HepG2 (cell line): ENCODE results near the gene CFAP99. TPM values are rescaled to one million over a fixed set of nuclear protein-coding genes. Genes with fewer than 3 reads are reported as not detected.

Experiments
- ARNT2 ChIP-seq: sonication (generic); formaldehyde crosslinking; IDR thresholded peaks from 2 replicates; pipeline ENCODE4 v1.8.0; 2022; ENCODE audit warnings: mild to moderate bottlenecking, low read depth, missing genetic modification reagents, moderate library complexity
- FIP1L1 ChIP-seq: fragments of 200-400 bp; formaldehyde crosslinking; IDR thresholded peaks from 2 replicates; pipeline ENCODE4 v1.6.1; 2018; ENCODE audit warnings: low read depth, mild to moderate bottlenecking, low read length, moderate library complexity, borderline replicate concordance; ENCODE audit not compliant: insufficient read depth
- GABPB1 ChIP-seq: IDR thresholded peaks from 2 replicates; pipeline ENCODE4 v1.6.1; 2016; ENCODE audit warnings: mild to moderate bottlenecking, missing genetic modification reagents, moderate library complexity, missing compliant biosample characterization
- NFKB2 ChIP-seq: sonication (generic); formaldehyde crosslinking; IDR thresholded peaks from 2 replicates; pipeline ENCODE4 v1.4.0; 2020; ENCODE audit warnings: missing genetic modification reagents, borderline replicate concordance
- SALL2 ChIP-seq: sonication (generic); formaldehyde crosslinking; IDR thresholded peaks from 2 replicates; pipeline ENCODE4 v1.8.1; 2023; ENCODE audit warnings: mild to moderate bottlenecking, missing genetic modification reagents, inconsistent platforms
- TARDBP ChIP-seq: sonication (generic); formaldehyde crosslinking; IDR thresholded peaks from 2 replicates; pipeline ENCODE4 v1.8.0; 2022; ENCODE audit warnings: mild to moderate bottlenecking, missing genetic modification reagents
- ZNF614 ChIP-seq: IDR thresholded peaks from 2 replicates; pipeline ENCODE4 v1.6.1; 2018; ENCODE audit warnings: missing biosample characterization, missing genetic modification reagents, inconsistent platforms, borderline replicate concordance
- polyA plus RNA-seq, 8 experiments: library from polyadenylated mRNA; depleted of rRNA in 3 of 8; stranded (reverse) in 7 of 8; unstranded in 1 of 8; fragments of >200 nt; fragmentation: Illumina TruSeq in 4 of 8; extraction: Trizol in 4 of 8; gene quantifications; 2 replicates each; pipeline versions ENCODE4 v1.2.1 to v1.2.3, GENCODE V29; 2011 to 2016; ENCODE audit warnings: low read depth in 4 of 8, missing spikeins in 1 of 8, mixed read lengths in 1 of 8; ENCODE audit not compliant: insufficient read depth in 1 of 8
- total RNA-seq, 5 experiments: library from RNA; depleted of rRNA; stranded (reverse); fragments of >200 nt; fragmentation: Illumina TruSeq; extraction: Trizol; gene quantifications; 2 replicates each; pipeline ENCODE4 v1.2.3, GENCODE V29; 2016; ENCODE audit warnings: low read depth in 1 of 5
- TF ChIP-seq, protein P1 (sequence below): IDR thresholded peaks from 2 replicates; pipeline ENCODE4 v1.6.1; 2012; ENCODE audit warnings: low read depth, low read length, improper control_type of control experiment
- TF ChIP-seq, protein P2 (sequence below): sonication (generic); formaldehyde crosslinking; conservative IDR thresholded peaks from 2 replicates; pipeline ENCODE4 v1.4.0; 2020; ENCODE audit warnings: mild to moderate bottlenecking, missing genetic modification reagents, moderate library complexity
- TF ChIP-seq, protein P3 (sequence below), 2 experiments: sonication (generic) in 1 of 2; formaldehyde crosslinking in 1 of 2; IDR thresholded peaks; 2 replicates each; pipeline versions ENCODE4 v1.6.1 to v1.9.0; 2014 to 2022; ENCODE audit warnings: antibody characterized with exemption in 1 of 2, borderline replicate concordance in 1 of 2, inconsistent platforms in 1 of 2, low read depth in 1 of 2, missing genetic modification reagents in 1 of 2
- TF ChIP-seq, protein P4 (sequence below): sonication (generic); formaldehyde crosslinking; IDR thresholded peaks from 2 replicates; pipeline ENCODE4 v1.4.0; 2020; ENCODE audit warnings: missing genetic modification reagents

CFAP99 gene
- total and polyA plus RNA-seq, 2 of the 13 experiments (the other 11 are each of a cell fraction or from before 2014, with no cell fraction given): not detected

DNA sequence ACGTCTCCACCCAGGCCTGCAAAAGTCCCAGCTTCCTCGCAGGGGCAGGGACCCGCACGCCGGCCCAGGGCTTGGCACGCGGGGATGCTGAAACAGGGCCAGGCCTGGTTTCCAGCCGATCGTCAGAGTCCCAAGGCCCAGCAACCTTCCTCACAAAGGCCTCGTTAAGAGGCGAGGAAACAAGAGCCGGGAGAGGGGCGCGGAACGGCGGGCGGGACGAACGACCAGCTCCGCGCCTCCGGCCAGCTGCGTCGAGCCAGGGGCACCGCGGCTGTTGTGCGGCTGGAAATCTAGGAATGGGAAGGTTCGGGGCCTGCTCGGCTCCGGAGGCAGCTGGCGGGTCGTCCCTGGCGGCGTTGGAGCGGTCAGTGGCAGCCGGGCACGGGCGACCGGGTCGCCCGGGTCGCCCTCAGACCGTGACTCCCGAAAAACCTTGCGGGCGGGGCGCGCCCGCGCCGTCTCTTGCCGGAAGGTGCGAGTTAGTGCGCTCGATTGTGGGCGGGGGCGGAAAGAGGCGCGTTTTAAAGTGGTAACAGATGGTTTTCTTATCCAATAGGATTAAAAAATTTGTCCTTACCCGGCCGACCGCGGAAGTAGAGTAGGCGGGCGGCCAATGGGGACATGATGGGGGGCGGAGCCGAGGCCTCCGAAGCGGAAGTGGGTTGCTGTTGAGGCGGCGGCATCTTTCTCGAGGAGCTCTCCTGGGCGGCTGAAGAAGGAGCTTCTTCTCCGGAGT is 49.9 kb downstream of the CFAP99 start, which contains the start of gene RNF4 (continued):
- TF ChIP-seq, protein P1, sequence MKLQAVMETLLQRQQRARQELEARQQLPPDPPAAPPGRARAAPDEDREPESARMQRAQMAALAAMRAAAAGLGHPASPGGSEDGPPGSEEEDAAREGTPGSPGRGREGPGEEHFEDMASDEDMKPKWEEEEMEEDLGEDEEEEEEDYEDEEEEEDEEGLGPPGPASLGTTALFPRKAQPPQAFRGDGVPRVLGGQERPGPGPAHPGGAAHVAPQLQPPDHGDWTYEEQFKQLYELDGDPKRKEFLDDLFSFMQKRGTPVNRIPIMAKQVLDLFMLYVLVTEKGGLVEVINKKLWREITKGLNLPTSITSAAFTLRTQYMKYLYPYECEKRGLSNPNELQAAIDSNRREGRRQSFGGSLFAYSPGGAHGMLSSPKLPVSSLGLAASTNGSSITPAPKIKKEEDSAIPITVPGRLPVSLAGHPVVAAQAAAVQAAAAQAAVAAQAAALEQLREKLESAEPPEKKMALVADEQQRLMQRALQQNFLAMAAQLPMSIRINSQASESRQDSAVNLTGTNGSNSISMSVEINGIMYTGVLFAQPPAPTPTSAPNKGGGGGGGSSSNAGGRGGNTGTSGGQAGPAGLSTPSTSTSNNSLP: no peak
- TF ChIP-seq, protein P2, sequence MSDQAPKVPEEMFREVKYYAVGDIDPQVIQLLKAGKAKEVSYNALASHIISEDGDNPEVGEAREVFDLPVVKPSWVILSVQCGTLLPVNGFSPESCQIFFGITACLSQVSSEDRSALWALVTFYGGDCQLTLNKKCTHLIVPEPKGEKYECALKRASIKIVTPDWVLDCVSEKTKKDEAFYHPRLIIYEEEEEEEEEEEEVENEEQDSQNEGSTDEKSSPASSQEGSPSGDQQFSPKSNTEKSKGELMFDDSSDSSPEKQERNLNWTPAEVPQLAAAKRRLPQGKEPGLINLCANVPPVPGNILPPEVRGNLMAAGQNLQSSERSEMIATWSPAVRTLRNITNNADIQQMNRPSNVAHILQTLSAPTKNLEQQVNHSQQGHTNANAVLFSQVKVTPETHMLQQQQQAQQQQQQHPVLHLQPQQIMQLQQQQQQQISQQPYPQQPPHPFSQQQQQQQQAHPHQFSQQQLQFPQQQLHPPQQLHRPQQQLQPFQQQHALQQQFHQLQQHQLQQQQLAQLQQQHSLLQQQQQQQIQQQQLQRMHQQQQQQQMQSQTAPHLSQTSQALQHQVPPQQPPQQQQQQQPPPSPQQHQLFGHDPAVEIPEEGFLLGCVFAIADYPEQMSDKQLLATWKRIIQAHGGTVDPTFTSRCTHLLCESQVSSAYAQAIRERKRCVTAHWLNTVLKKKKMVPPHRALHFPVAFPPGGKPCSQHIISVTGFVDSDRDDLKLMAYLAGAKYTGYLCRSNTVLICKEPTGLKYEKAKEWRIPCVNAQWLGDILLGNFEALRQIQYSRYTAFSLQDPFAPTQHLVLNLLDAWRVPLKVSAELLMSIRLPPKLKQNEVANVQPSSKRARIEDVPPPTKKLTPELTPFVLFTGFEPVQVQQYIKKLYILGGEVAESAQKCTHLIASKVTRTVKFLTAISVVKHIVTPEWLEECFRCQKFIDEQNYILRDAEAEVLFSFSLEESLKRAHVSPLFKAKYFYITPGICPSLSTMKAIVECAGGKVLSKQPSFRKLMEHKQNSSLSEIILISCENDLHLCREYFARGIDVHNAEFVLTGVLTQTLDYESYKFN: no peak
- peak; percentile 29; the same call in 1 of the 2 replicates for TF ChIP-seq TARDBP (CRISPR knock-in tag)
- TF ChIP-seq GABPB1 (CRISPR knock-in tag): peak; percentile 94
- TF ChIP-seq, protein P3, sequence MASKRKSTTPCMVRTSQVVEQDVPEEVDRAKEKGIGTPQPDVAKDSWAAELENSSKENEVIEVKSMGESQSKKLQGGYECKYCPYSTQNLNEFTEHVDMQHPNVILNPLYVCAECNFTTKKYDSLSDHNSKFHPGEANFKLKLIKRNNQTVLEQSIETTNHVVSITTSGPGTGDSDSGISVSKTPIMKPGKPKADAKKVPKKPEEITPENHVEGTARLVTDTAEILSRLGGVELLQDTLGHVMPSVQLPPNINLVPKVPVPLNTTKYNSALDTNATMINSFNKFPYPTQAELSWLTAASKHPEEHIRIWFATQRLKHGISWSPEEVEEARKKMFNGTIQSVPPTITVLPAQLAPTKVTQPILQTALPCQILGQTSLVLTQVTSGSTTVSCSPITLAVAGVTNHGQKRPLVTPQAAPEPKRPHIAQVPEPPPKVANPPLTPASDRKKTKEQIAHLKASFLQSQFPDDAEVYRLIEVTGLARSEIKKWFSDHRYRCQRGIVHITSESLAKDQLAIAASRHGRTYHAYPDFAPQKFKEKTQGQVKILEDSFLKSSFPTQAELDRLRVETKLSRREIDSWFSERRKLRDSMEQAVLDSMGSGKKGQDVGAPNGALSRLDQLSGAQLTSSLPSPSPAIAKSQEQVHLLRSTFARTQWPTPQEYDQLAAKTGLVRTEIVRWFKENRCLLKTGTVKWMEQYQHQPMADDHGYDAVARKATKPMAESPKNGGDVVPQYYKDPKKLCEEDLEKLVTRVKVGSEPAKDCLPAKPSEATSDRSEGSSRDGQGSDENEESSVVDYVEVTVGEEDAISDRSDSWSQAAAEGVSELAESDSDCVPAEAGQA (IDR thresholded peaks at IDR 0.05; ENCODE audit: low read depth): peak; percentile 55; the same call in 1 of the 2 replicates
- TF ChIP-seq, protein P3 (CRISPR knock-in tag; IDR thresholded peaks at IDR 0.05; ENCODE audit: borderline replicate concordance): no peak; the same call in 1 of the 2 replicates
- TF ChIP-seq FIP1L1: no peak
- TF ChIP-seq SALL2: peak; percentile 59; the same call in 1 of the 2 replicates
- peak; percentile 66 for TF ChIP-seq ARNT2
- peak; percentile 85; the same call in 1 of the 2 replicates for TF ChIP-seq NFKB2 (CRISPR knock-in tag)
- TF ChIP-seq ZNF614 (CRISPR knock-in tag): no peak
- TF ChIP-seq, protein P4, sequence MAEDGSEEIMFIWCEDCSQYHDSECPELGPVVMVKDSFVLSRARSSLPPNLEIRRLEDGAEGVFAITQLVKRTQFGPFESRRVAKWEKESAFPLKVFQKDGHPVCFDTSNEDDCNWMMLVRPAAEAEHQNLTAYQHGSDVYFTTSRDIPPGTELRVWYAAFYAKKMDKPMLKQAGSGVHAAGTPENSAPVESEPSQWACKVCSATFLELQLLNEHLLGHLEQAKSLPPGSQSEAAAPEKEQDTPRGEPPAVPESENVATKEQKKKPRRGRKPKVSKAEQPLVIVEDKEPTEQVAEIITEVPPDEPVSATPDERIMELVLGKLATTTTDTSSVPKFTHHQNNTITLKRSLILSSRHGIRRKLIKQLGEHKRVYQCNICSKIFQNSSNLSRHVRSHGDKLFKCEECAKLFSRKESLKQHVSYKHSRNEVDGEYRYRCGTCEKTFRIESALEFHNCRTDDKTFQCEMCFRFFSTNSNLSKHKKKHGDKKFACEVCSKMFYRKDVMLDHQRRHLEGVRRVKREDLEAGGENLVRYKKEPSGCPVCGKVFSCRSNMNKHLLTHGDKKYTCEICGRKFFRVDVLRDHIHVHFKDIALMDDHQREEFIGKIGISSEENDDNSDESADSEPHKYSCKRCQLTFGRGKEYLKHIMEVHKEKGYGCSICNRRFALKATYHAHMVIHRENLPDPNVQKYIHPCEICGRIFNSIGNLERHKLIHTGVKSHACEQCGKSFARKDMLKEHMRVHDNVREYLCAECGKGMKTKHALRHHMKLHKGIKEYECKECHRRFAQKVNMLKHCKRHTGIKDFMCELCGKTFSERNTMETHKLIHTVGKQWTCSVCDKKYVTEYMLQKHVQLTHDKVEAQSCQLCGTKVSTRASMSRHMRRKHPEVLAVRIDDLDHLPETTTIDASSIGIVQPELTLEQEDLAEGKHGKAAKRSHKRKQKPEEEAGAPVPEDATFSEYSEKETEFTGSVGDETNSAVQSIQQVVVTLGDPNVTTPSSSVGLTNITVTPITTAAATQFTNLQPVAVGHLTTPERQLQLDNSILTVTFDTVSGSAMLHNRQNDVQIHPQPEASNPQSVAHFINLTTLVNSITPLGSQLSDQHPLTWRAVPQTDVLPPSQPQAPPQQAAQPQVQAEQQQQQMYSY (CRISPR knock-in tag): no peak
